Mesenchymal stem cell (in vitro differentiated cells and primary cell): ENCODE results near the gene GRID2.

Experiments used
- DNase-seq: peaks from one replicate; pipeline ENCODE4 v3.0.0-alpha.2; 2013
- H2AFZ ChIP-seq: one replicate; pipeline ENCODE4 v1.6.1; 2013; ENCODE audit warnings: low read depth, mild to moderate bottlenecking, control low read depth, inconsistent platforms, low read length, moderate library complexity
- H2AK5ac ChIP-seq: 2 replicates; pipeline ENCODE4 v1.6.1; 2013; ENCODE audit warnings: low read length, moderate library complexity, mild to moderate bottlenecking, inconsistent platforms; ENCODE audit not compliant: severe bottlenecking
- H2BK120ac ChIP-seq: one replicate; pipeline ENCODE4 v1.6.1; 2013; ENCODE audit warnings: low read depth, mild to moderate bottlenecking, inconsistent platforms, low read length, moderate library complexity
- H2BK12ac ChIP-seq, 2 experiments: one replicate each; pipeline ENCODE4 v1.6.1; 2013; ENCODE audit warnings: inconsistent platforms in 2 of 2, low read length in 2 of 2, mild to moderate bottlenecking in 2 of 2, moderate library complexity in 2 of 2, control low read depth in 1 of 2
- H2BK15ac ChIP-seq: one replicate; pipeline ENCODE4 v1.6.1; 2013; ENCODE audit warnings: mild to moderate bottlenecking, low read depth, inconsistent platforms; ENCODE audit not compliant: poor library complexity, severe bottlenecking
- H2BK5ac ChIP-seq: 2 replicates; pipeline ENCODE4 v1.6.1; 2013; ENCODE audit warnings: low read depth, mild to moderate bottlenecking, low read length, control low read depth, inconsistent platforms; ENCODE audit not compliant: poor library complexity, severe bottlenecking
- H3K14ac ChIP-seq, 2 experiments: one replicate each; pipeline ENCODE4 v1.6.1; 2013; ENCODE audit warnings: inconsistent platforms in 2 of 2, low read length in 2 of 2, control low read depth in 1 of 2, mild to moderate bottlenecking in 1 of 2, moderate library complexity in 1 of 2
- H3K18ac ChIP-seq, 2 experiments: one replicate each; pipeline ENCODE4 v1.6.1; 2013; ENCODE audit warnings: inconsistent platforms in 2 of 2, low read length in 2 of 2, control low read depth in 1 of 2, low read depth in 1 of 2, mild to moderate bottlenecking in 1 of 2
- H3K23ac ChIP-seq, 2 experiments: one replicate each; pipeline ENCODE4 v1.6.1; 2013; ENCODE audit warnings: inconsistent platforms in 2 of 2, low read length in 2 of 2, mild to moderate bottlenecking in 2 of 2, moderate library complexity in 2 of 2, control low read depth in 1 of 2
- H3K27ac ChIP-seq: 2 replicates; pipeline ENCODE4 v1.5.1; 2013; ENCODE audit warnings: mild to moderate bottlenecking, moderate library complexity, low read length, control low read depth, inconsistent platforms; ENCODE audit not compliant: poor library complexity, severe bottlenecking
- H3K27me3 ChIP-seq, 2 experiments: 2 replicates each; pipeline versions ENCODE4 v1.6.1 to v1.7.0; 2013; ENCODE audit warnings: low read length in 2 of 2, mild to moderate bottlenecking in 2 of 2, moderate library complexity in 2 of 2, control low read depth in 1 of 2, inconsistent platforms in 1 of 2; ENCODE audit not compliant: control insufficient read depth in 1 of 2, insufficient read depth in 1 of 2
- H3K36me3 ChIP-seq, 2 experiments: 2 replicates each; pipeline versions ENCODE4 v1.6.1 to v1.7.0; 2013; ENCODE audit warnings: low read length in 2 of 2, control low read depth in 1 of 2, inconsistent platforms in 1 of 2, low read depth in 1 of 2, mild to moderate bottlenecking in 1 of 2; ENCODE audit not compliant: insufficient read depth in 2 of 2, control insufficient read depth in 1 of 2
- H3K4ac ChIP-seq, 2 experiments: one replicate each; pipeline ENCODE4 v1.6.1; 2013; ENCODE audit warnings: inconsistent platforms in 2 of 2, low read length in 2 of 2, mild to moderate bottlenecking in 2 of 2, moderate library complexity in 2 of 2, control low read depth in 1 of 2, low read depth in 1 of 2
- H3K4me1 ChIP-seq: 2 replicates; pipeline ENCODE4 v1.6.1; 2013; ENCODE audit warnings: low read depth, low read length, control low read depth; ENCODE audit not compliant: control insufficient read depth, insufficient read depth
- H3K4me2 ChIP-seq: 2 replicates; pipeline ENCODE4 v1.6.1; 2013; ENCODE audit warnings: low read length, mild to moderate bottlenecking, inconsistent platforms; ENCODE audit not compliant: poor library complexity, severe bottlenecking
- H3K4me3 ChIP-seq, 2 experiments: 2 replicates each; pipeline versions ENCODE4 v1.5.1 to v1.7.0; 2013; ENCODE audit warnings: low read length in 2 of 2, mild to moderate bottlenecking in 2 of 2, control low read depth in 1 of 2, low read depth in 1 of 2; ENCODE audit not compliant: insufficient read depth in 1 of 2
- H3K79me1 ChIP-seq: replicated peaks from 2 replicates; pipeline ENCODE4 v1.6.1; 2013; ENCODE audit warnings: mild to moderate bottlenecking, control low read depth, low read length, inconsistent platforms; ENCODE audit not compliant: poor library complexity, severe bottlenecking
- H3K9ac ChIP-seq: 2 replicates; pipeline ENCODE4 v1.7.0; 2013; ENCODE audit warnings: mild to moderate bottlenecking, low read length, moderate library complexity
- H3K9me3 ChIP-seq: 2 replicates; pipeline ENCODE4 v1.7.0; 2013; ENCODE audit warnings: mild to moderate bottlenecking, low read length; ENCODE audit not compliant: control insufficient read depth
- H4K8ac ChIP-seq: one replicate; pipeline ENCODE4 v1.6.1; 2013; ENCODE audit warnings: inconsistent platforms, mild to moderate bottlenecking, low read length, moderate library complexity
- H4K91ac ChIP-seq: one replicate; pipeline ENCODE4 v1.6.1; 2013; ENCODE audit warnings: mild to moderate bottlenecking, low read length, inconsistent platforms
- WGBS: methylation state at CpG from one replicate; pipeline ENCODE4 v1.1.7; 2013; ENCODE audit warnings: mixed read lengths; 5-methylcytosine and 5-hydroxymethylcytosine counted together

The GRID2 gene

DNA sequence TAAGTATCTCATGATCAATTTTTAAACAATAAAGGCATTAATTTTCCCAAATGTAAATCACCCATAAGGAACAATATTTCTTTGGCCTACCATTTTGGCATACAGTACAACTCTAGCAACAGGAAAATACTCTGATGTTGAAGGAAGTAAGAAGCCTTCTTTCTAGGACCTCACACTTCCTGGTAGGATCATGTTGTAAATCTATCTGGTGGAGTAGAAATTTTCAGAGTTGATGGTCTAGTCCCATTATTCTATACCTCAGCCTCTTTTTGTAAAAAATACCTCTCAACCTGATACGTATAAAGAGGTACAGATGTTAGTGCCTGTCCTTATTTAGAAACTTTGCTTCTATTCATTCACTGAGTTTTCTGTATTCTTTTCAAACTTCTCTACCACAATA, 40.2 kb upstream of the GRID2 start:
- no peak overlapping the region for H3K23ac ChIP-seq
- no peak overlapping the region for H3K9ac ChIP-seq
- no CpG with 5 or more reads among the region's 1 CpG for WGBS
- no peak overlapping the region for H3K4me2 ChIP-seq
- no peak overlapping the region for H3K14ac ChIP-seq
- H2BK15ac ChIP-seq, result no peak overlapping the region
- H3K18ac ChIP-seq, result no peak overlapping the region
- H2BK120ac ChIP-seq, result no peak overlapping the region
- no peaks in the 10 kb centered on the region for H3K9me3 ChIP-seq
- no peak overlapping the region for H4K91ac ChIP-seq
- no peaks in the 10 kb centered on the region for H3K27me3 ChIP-seq
- H2AK5ac ChIP-seq, result no peak overlapping the region
- H3K4me3 ChIP-seq, result no peak overlapping the region
- H3K4me1 ChIP-seq, result no peaks in the 10 kb centered on the region
- no peak for DNase-seq
- no peaks in the 10 kb centered on the region for H3K36me3 ChIP-seq
- no peak overlapping the region for H2BK5ac ChIP-seq
- no peak overlapping the region for H4K8ac ChIP-seq
- no peak overlapping the region for H3K4ac ChIP-seq
- H3K79me1 ChIP-seq, result no peaks in the 10 kb centered on the region
- no peak overlapping the region for H2BK12ac ChIP-seq
- H3K27ac ChIP-seq, result no peak overlapping the region
- H2AFZ ChIP-seq, result no peak overlapping the region

DNA sequence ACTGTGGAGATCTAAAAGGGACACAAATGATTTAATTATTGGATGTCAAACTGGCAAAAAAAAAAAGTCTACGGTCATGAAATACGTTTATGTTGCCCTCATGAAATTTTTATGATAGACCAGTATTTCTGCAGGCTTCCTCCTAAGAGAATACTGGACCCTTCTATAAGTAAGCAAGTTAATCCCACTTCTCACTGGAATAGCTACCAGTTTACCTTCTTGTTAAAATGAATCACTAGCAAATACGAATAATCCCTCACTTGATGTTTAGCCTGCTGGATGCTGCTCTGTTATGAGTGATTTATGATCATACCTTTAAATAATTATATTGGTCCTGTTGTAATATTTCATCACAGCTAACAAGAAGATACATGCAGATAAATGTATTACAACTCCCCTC, 39.6 kb upstream of the GRID2 start:
- Histone ChIP-seq H2AK5ac (no peak overlapping the region), H3K4me1 (no peaks in the 10 kb centered on the region), H3K14ac (no peak overlapping the region), H3K18ac (no peak overlapping the region), H4K8ac (no peak overlapping the region), H3K27ac (no peak overlapping the region), H2BK12ac (no peak overlapping the region), H3K9ac (no peak overlapping the region), H3K36me3 (no peaks in the 10 kb centered on the region), H2AFZ (no peak overlapping the region), H3K4me2 (no peak overlapping the region), H3K23ac (no peak overlapping the region), H3K4ac (no peak overlapping the region), H2BK120ac (no peak overlapping the region), H2BK15ac (no peak overlapping the region), H2BK5ac (no peak overlapping the region), H3K79me1 (no peaks in the 10 kb centered on the region), H3K9me3 (no peaks in the 10 kb centered on the region), H4K91ac (no peak overlapping the region), H3K4me3 (no peak overlapping the region), H3K27me3 (no peaks in the 10 kb centered on the region)
- whole genome bisulfite sequencing, result 86% methylated on average over 2 of the region's 3 CpGs
- DNase-seq, result no peak

- Histone ChIP-seq H3K23ac (no peak overlapping the region), H3K36me3 (no peaks in the 10 kb centered on the region), H2BK12ac (no peak overlapping the region), H3K4me1 (no peaks in the 10 kb centered on the region), H3K9ac (no peak overlapping the region), H3K14ac (no peak overlapping the region), H3K9me3 (no peaks in the 10 kb centered on the region), H3K27me3 (no peaks in the 10 kb centered on the region), H3K4ac (no peak overlapping the region), H3K18ac (no peak overlapping the region), H3K4me3 (no peak overlapping the region), H3K27ac (no peak overlapping the region), H4K8ac (no peak overlapping the region), H2BK120ac (no peak overlapping the region), H3K4me2 (no peak overlapping the region), H2AFZ (no peak overlapping the region), H2BK15ac (no peak overlapping the region), H2BK5ac (no peak overlapping the region), H3K79me1 (no peaks in the 10 kb centered on the region), H2AK5ac (no peak overlapping the region), H4K91ac (no peak overlapping the region)
- WGBS, result 60% methylated on average over 1 of the region's 1 CpG
- DNase-seq, result peak; percentile 11
Observed at GRCh38 chr4:92265021-92265420, 38.7 kb upstream of the GRID2 start.

GRCh38 chr4:92265798-92266197, 38.0 kb upstream of the GRID2 start:
- H3K4me1 ChIP-seq, result no peaks in the 10 kb centered on the region
- no peak for DNase-seq
- no peak overlapping the region for H2AFZ ChIP-seq
- no peaks in the 10 kb centered on the region for H3K27me3 ChIP-seq
- H3K4ac ChIP-seq, result no peak overlapping the region
- H4K8ac ChIP-seq, result no peak overlapping the region
- H2BK120ac ChIP-seq, result no peak overlapping the region
- no peaks in the 10 kb centered on the region for H3K79me1 ChIP-seq
- H3K9ac ChIP-seq, result no peak overlapping the region
- H3K9me3 ChIP-seq, result no peaks in the 10 kb centered on the region
- H3K36me3 ChIP-seq, result no peaks in the 10 kb centered on the region
- no peak overlapping the region for H3K4me2 ChIP-seq
- no peak overlapping the region for H3K14ac ChIP-seq
- H4K91ac ChIP-seq, result no peak overlapping the region
- no peak overlapping the region for H2AK5ac ChIP-seq
- H2BK15ac ChIP-seq, result no peak overlapping the region
- no peak overlapping the region for H3K23ac ChIP-seq
- H3K18ac ChIP-seq, result no peak overlapping the region
- H2BK5ac ChIP-seq, result no peak overlapping the region
- no peak overlapping the region for H3K27ac ChIP-seq
- H3K4me3 ChIP-seq, result no peak overlapping the region
- H2BK12ac ChIP-seq, result no peak overlapping the region
